CD14-positive monocyte (primary cell): ENCODE measurements around the gene ATF4. TPM values are rescaled to one million over a fixed set of nuclear protein-coding genes. Genes with fewer than 3 reads are reported as not detected.
A peak's percentile ranks its signal among the peaks of the same experiment; 100 is the strongest.

Experiments used
- DNase-seq, 3 donors: peaks; one replicate each; pipeline ENCODE4 v3.0.0-alpha.2; 2011 to 2022
- H2AFZ ChIP-seq: 2 replicates; pipeline ENCODE4 v1.6.0; 2012; ENCODE audit warnings: mild to moderate bottlenecking, low read depth, low read length, inconsistent platforms; ENCODE audit not compliant: insufficient read depth, poor library complexity, severe bottlenecking
- H3K27ac ChIP-seq, 2 donors: 1 replicate in 1 of 2; 2 replicates in 1 of 2; pipeline ENCODE4 v1.5.1; 2012 to 2013; ENCODE audit warnings: low read length in 2 of 2, control low read depth in 1 of 2, inconsistent platforms in 1 of 2, low read depth in 1 of 2, mild to moderate bottlenecking in 1 of 2
- H3K27me3 ChIP-seq, 2 donors: one replicate each; pipeline versions ENCODE4 v1.6.0 to v1.6.1; 2011 to 2013; ENCODE audit warnings: low read length in 2 of 2; ENCODE audit not compliant: control insufficient read depth in 2 of 2, insufficient read depth in 2 of 2
- H3K36me3 ChIP-seq, 2 donors: replicated peaks in 1 of 2; 1 replicate in 1 of 2; 2 replicates in 1 of 2; pipeline versions ENCODE4 v1.5.1 to v1.6.1; 2012 to 2013; ENCODE audit warnings: low read length in 2 of 2, control low read depth in 1 of 2, inconsistent platforms in 1 of 2, mild to moderate bottlenecking in 1 of 2; ENCODE audit not compliant: insufficient read depth in 2 of 2, control insufficient read depth in 1 of 2
- H3K4me1 ChIP-seq, 2 donors: 1 replicate in 1 of 2; 2 replicates in 1 of 2; pipeline versions ENCODE4 v1.5.1 to v1.6.1; 2012 to 2013; ENCODE audit warnings: low read length in 2 of 2, control low read depth in 1 of 2, inconsistent platforms in 1 of 2, mild to moderate bottlenecking in 1 of 2, moderate library complexity in 1 of 2; ENCODE audit not compliant: insufficient read depth in 2 of 2, control insufficient read depth in 1 of 2
- H3K4me2 ChIP-seq: replicated peaks from 2 replicates; pipeline ENCODE3; 2012; ENCODE audit warnings: low read length, moderate library complexity, mild to moderate bottlenecking; ENCODE audit not compliant: poor library complexity, severe bottlenecking; ENCODE audit errors: extremely low read depth
- H3K4me3 ChIP-seq, 3 experiments: fragments of 200-600 bp in 1 of 3; sonication (generic) in 1 of 3; replicated peaks in 1 of 3; 1 replicate in 2 of 3; 2 replicates in 1 of 3; pipeline ENCODE4 v1.5.1; 2011 to 2013; ENCODE audit warnings: low read length in 3 of 3, mild to moderate bottlenecking in 3 of 3, control low read depth in 2 of 3, low read depth in 2 of 3, inconsistent platforms in 1 of 3, moderate library complexity in 1 of 3
- H3K79me2 ChIP-seq: 2 replicates; pipeline ENCODE4 v1.6.0; 2012; ENCODE audit warnings: mild to moderate bottlenecking, control low read depth, inconsistent platforms, low read length, moderate library complexity; ENCODE audit not compliant: insufficient read depth
- H3K9ac ChIP-seq: 2 replicates; pipeline ENCODE4 v1.6.0; 2017; ENCODE audit warnings: low read length, mild to moderate bottlenecking; ENCODE audit not compliant: insufficient read depth, poor library complexity, severe bottlenecking
- H3K9me3 ChIP-seq, 2 donors: replicated peaks in 1 of 2; 1 replicate in 1 of 2; 2 replicates in 1 of 2; pipeline versions ENCODE4 v1.5.1 to v1.6.1; 2012 to 2013; ENCODE audit warnings: low read length in 2 of 2, control low read depth in 1 of 2; ENCODE audit not compliant: control insufficient read depth in 1 of 2, insufficient read depth in 1 of 2
- H4K20me1 ChIP-seq: 2 replicates; pipeline ENCODE4 v1.6.0; 2012; ENCODE audit warnings: mild to moderate bottlenecking, low read length, control low read depth, moderate library complexity; ENCODE audit not compliant: insufficient read depth
- H3K27ac Mint-ChIP-seq, 7 donors: one replicate each; pipeline ENCODE4 v1.8.0; 2020; ENCODE audit warnings: mild to moderate bottlenecking in 7 of 7, mixed read lengths in 7 of 7, moderate library complexity in 6 of 7, inconsistent platforms in 2 of 7
- H3K27me3 Mint-ChIP-seq, 3 donors: one replicate each; pipeline ENCODE4 v1.8.0; 2021 to 2022; ENCODE audit warnings: low read depth in 3 of 3, mild to moderate bottlenecking in 3 of 3, mixed read lengths in 3 of 3, moderate library complexity in 3 of 3, inconsistent platforms in 1 of 3
- H3K36me3 Mint-ChIP-seq, 2 donors: one replicate each; pipeline ENCODE4 v1.8.0; 2020; ENCODE audit warnings: mixed read lengths in 2 of 2, inconsistent platforms in 1 of 2, mild to moderate bottlenecking in 1 of 2
- H3K4me1 Mint-ChIP-seq: one replicate; pipeline ENCODE4 v1.8.0; 2020; ENCODE audit warnings: mild to moderate bottlenecking, mixed read lengths
- H3K4me3 Mint-ChIP-seq, 2 donors: one replicate each; pipeline ENCODE4 v1.8.0; 2020; ENCODE audit warnings: mild to moderate bottlenecking in 2 of 2, mixed read lengths in 2 of 2, moderate library complexity in 1 of 2
- H3K9me3 Mint-ChIP-seq, 7 donors: one replicate each; pipeline ENCODE4 v1.8.0; 2020 to 2022; ENCODE audit warnings: mixed read lengths in 7 of 7, mild to moderate bottlenecking in 6 of 7, moderate library complexity in 6 of 7, inconsistent platforms in 2 of 7
- WGBS: methylation state at CpG from one replicate; pipeline ENCODE4 v1.1.5; 2013; ENCODE audit warnings: missing lambda C conversion rate; ENCODE audit not compliant: insufficient coverage; 5-methylcytosine and 5-hydroxymethylcytosine counted together
- intact Hi-C, 2 donors: fragments of 100-400 bp; cut with micrococcal nuclease; formaldehyde crosslinking; loops; one replicate each; pipeline versions ENCODE4 v1.15.0 to v1.15.1; 2023
- polyA plus RNA-seq, 3 donors: library from polyadenylated mRNA; depleted of rRNA in 1 of 3; unstranded in 2 of 3; stranded (reverse) in 1 of 3; fragments of 300-500 nt in 2 of 3; fragments of >200 nt in 1 of 3; fragmentation: Illumina TruSeq in 2 of 3; gene quantifications; 1 replicate in 2 of 3; 2 replicates in 1 of 3; pipeline ENCODE4 v1.2.3, GENCODE V29; 2012 to 2021
- TF ChIP-seq, protein P1 (sequence below): fragments of 200-600 bp; IDR thresholded peaks from one replicate; pipeline ENCODE4 v1.8.0; 2022; ENCODE audit warnings: antibody characterized with exemption, mild to moderate bottlenecking

Gene ATF4
- polyA plus RNA-seq, 3 donors, result 55.1 to 606 (median 59.0) TPM

DNA sequence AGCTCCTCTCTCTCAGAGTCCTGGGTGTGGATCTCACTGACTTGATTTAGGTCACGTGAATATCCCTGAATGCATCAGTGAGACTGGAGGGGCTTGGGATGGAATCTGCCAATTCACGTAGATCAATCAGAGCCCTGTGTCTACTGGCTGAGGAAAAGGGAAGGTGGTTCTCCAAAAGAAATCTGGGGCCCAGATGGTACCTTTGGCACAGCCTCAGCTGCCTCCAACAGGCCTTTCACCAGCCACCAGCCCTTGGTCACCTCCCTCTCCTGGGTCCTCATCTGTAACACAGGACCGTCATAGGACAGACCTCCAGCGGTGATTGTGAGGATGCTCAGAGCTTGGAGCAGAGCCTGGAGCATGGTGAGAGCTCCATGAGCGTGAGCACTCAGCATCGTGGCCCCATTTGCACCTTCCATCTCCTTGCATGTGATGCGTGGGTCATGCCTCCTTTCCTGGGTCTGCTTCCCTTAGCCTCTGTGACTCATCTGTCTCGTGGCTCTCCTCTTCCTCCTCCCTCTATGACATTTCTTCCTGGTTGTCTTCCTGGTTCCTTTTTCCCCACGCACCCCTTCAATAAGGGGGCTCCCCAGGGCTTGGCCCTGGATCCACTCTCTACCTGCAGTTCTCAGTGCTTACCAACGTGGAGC, 25.8 kb upstream of the ATF4 start:
- Mint-ChIP-seq H3K4me1 (peaks cover 41% of the 10 kb centered on the region), H3K27ac (peak overlapping the region; percentile 84 to 94 (median 90)), H3K4me3 (peak overlapping the region in 1 of 2 donors; percentile 67), H3K27me3 (peaks cover 3 to 6% (median 4%) of the 10 kb centered on the region in 3 donors), H3K36me3 (no peaks in the 10 kb centered on the region), H3K9me3 (no peaks in the 10 kb centered on the region)
- 51% methylated on average over 10 of the region's 10 CpGs for WGBS
- no peak overlapping the region for H3K4me2 ChIP-seq
- H3K27me3 ChIP-seq, result no peaks in the 10 kb centered on the region
- no peaks in the 10 kb centered on the region for H3K36me3 ChIP-seq
- peak overlapping the region; percentile 16 for H3K9ac ChIP-seq
- H3K79me2 ChIP-seq, result no peaks in the 10 kb centered on the region
- DNase-seq, result peak; percentile 82 to 96 (median 87)
- peak overlapping the region in 1 of 3 experiments; percentile 14 for H3K4me3 ChIP-seq
- H3K27ac ChIP-seq, result peak overlapping the region; percentile 80 to 84
- TF ChIP-seq, protein P1, sequence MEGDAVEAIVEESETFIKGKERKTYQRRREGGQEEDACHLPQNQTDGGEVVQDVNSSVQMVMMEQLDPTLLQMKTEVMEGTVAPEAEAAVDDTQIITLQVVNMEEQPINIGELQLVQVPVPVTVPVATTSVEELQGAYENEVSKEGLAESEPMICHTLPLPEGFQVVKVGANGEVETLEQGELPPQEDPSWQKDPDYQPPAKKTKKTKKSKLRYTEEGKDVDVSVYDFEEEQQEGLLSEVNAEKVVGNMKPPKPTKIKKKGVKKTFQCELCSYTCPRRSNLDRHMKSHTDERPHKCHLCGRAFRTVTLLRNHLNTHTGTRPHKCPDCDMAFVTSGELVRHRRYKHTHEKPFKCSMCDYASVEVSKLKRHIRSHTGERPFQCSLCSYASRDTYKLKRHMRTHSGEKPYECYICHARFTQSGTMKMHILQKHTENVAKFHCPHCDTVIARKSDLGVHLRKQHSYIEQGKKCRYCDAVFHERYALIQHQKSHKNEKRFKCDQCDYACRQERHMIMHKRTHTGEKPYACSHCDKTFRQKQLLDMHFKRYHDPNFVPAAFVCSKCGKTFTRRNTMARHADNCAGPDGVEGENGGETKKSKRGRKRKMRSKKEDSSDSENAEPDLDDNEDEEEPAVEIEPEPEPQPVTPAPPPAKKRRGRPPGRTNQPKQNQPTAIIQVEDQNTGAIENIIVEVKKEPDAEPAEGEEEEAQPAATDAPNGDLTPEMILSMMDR, result no peak
- H3K4me1 ChIP-seq, result peaks cover 25 to 41% of the 10 kb centered on the region in 2 donors
- H2AFZ ChIP-seq, result peak overlapping the region; percentile 63
- H3K9me3 ChIP-seq, result no peaks in the 10 kb centered on the region
- intact Hi-C loops, result loop anchor here (5.0 kb wide), 2 partner anchors 33 to 38 kb away; partner anchors contain the start of gene RPS19BP1 (in 1 of the 2)
- H4K20me1 ChIP-seq, result no peaks in the 10 kb centered on the region

GRCh38 chr22:39496131-39496838, 24.1 kb upstream of the ATF4 start:
- WGBS, result 51% methylated on average over 11 of the region's 13 CpGs
- Mint-ChIP-seq H3K9me3 (no peaks in the 10 kb centered on the region), H3K36me3 (no peaks in the 10 kb centered on the region), H3K4me1 (peaks cover 33% of the 10 kb centered on the region), H3K27me3 (peaks cover 3 to 6% (median 5%) of the 10 kb centered on the region in 3 donors), H3K4me3 (no peak overlapping the region), H3K27ac (peak overlapping the region; percentile 25 to 92 (median 76))
- no peak overlapping the region for H3K4me2 ChIP-seq
- H2AFZ ChIP-seq, result peak overlapping the region; percentile 36
- H3K9ac ChIP-seq, result no peak overlapping the region
- no peaks in the 10 kb centered on the region for H4K20me1 ChIP-seq
- intact Hi-C loops, result no loop called here
- H3K9me3 ChIP-seq, result no peaks in the 10 kb centered on the region
- no peaks in the 10 kb centered on the region for H3K27me3 ChIP-seq
- TF ChIP-seq, protein P1, result peak; percentile 88
- peak; percentile 57 to 78 (median 69) for DNase-seq
- peak overlapping the region; percentile 80 to 84 for H3K27ac ChIP-seq
- H3K36me3 ChIP-seq, result no peaks in the 10 kb centered on the region
- no peaks in the 10 kb centered on the region for H3K79me2 ChIP-seq
- no peak overlapping the region for H3K4me3 ChIP-seq
- H3K4me1 ChIP-seq, result peaks cover 20 to 34% of the 10 kb centered on the region in 2 donors
